Measurements from ENCODE around the gene FAM170B.

DNA sequence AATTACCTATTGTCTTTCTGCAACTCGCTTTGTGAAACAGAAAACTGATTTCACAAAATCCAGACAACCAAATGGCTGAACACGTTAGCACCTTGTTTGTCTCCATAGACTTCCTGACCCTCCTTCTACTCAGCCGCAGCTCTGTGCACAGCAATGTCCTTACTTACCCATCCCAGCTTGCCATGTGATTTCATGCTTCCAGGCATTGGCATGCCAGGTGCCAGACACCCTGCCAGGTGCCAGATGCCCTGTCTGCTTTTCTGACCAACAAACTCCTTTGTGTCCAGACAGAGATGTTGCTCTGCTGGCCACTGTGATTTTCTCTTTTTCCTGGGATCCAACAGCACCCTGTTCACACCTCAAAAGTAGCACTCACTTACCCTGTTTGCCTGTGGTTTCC is 16.1 kb upstream of the FAM170B start:
- TF ChIP-seq FOS (IDR thresholded peaks at IDR 0.05; ENCODE audit: borderline replicate concordance, insufficient read depth, low read length) (no peak), EZH2 (IDR thresholded peaks at IDR 0.05; ENCODE audit: borderline replicate concordance, low read depth, low read length, severe bottlenecking) (no peak), GATA2 (IDR thresholded peaks at IDR 0.05; ENCODE audit: insufficient read depth, insufficient read length, low read depth, low read length) (no peak)

Data from endothelial cell of umbilical vein (primary cell).